WTC11 (cell line): ENCODE results near the gene NHERF2. TPM values are rescaled to one million over a fixed set of nuclear protein-coding genes. Genes with fewer than 3 reads are reported as not detected.

Experiments
- ATAC-seq: fragments of 200-7000 bp; cut with Tn5 transposase; 2 replicates; pipeline ENCODE4 v1.10.0; 2021; ENCODE audit warnings: mild to moderate bottlenecking, moderate library complexity
- CTCF ChIA-PET: fragments of 300-600 bp; sonication (Branson Sonifier 250); formaldehyde crosslinking; loops from one replicate; lab custom pipeline; 2021; ENCODE audit warnings: antibody characterized with exemption; lab: Charles Lee
- POLR2A ChIA-PET: fragments of 350-600 bp; sonication (Branson Sonifier 250); formaldehyde crosslinking; loops from one replicate; lab custom pipeline; 2021; ENCODE audit warnings: antibody characterized with exemption; lab: Charles Lee
- DNase-seq: peaks from one replicate; pipeline ENCODE4 v3.0.0; 2021; ENCODE audit warnings: low spot score
- H3K27ac Mint-ChIP-seq: 2 replicates; pipeline ENCODE4 v1.8.0; 2021; ENCODE audit warnings: mixed read lengths
- H3K27me3 Mint-ChIP-seq: 2 replicates; pipeline ENCODE4 v1.8.0; 2021; ENCODE audit warnings: low read depth, mild to moderate bottlenecking, moderate library complexity, mixed read lengths
- H3K36me3 Mint-ChIP-seq: 2 replicates; pipeline ENCODE4 v1.8.0; 2021; ENCODE audit warnings: mixed read lengths
- H3K4me1 Mint-ChIP-seq: 2 replicates; pipeline ENCODE4 v1.8.0; 2022; ENCODE audit warnings: mixed read lengths
- H3K4me3 Mint-ChIP-seq: 2 replicates; pipeline ENCODE4 v1.8.0; 2021; ENCODE audit warnings: mild to moderate bottlenecking, moderate library complexity, mixed read lengths
- H3K9me3 Mint-ChIP-seq: 2 replicates; pipeline ENCODE4 v1.8.0; 2021; ENCODE audit warnings: mixed read lengths
- FOXP1 ChIP-seq: sonication (generic); formaldehyde crosslinking; IDR thresholded peaks from 2 replicates; pipeline ENCODE4 v1.8.0; 2022; ENCODE audit warnings: missing genetic modification reagents, mild to moderate bottlenecking, moderate library complexity, borderline replicate concordance
- GABPB1 ChIP-seq: sonication (generic); formaldehyde crosslinking; IDR thresholded peaks from 2 replicates; pipeline ENCODE4 v1.8.1; 2023; ENCODE audit warnings: mild to moderate bottlenecking, missing genetic modification reagents
- NFE2L1 ChIP-seq: sonication (generic); formaldehyde crosslinking; IDR thresholded peaks from 2 replicates; pipeline ENCODE4 v1.8.1; 2023; ENCODE audit warnings: missing genetic modification reagents
- NR2C2 ChIP-seq: sonication (generic); formaldehyde crosslinking; IDR thresholded peaks from 2 replicates; pipeline ENCODE4 v1.8.0; 2022; ENCODE audit warnings: mild to moderate bottlenecking, missing genetic modification reagents
- RELA ChIP-seq: sonication (generic); formaldehyde crosslinking; IDR thresholded peaks from 2 replicates; pipeline ENCODE4 v1.8.1; 2022; ENCODE audit warnings: missing genetic modification reagents, mild to moderate bottlenecking, borderline replicate concordance
- TCF7 ChIP-seq: sonication (generic); formaldehyde crosslinking; IDR thresholded peaks from 2 replicates; pipeline ENCODE4 v1.8.0; 2022; ENCODE audit warnings: mild to moderate bottlenecking, low read depth, missing genetic modification reagents, moderate library complexity
- ZBTB43 ChIP-seq: sonication (generic); formaldehyde crosslinking; IDR thresholded peaks from 2 replicates; pipeline ENCODE4 v1.8.1; 2023; ENCODE audit warnings: mild to moderate bottlenecking, missing genetic modification reagents
- ZMAT4 ChIP-seq: fragments of 250-450 bp; sonication (Bioruptor Pico); IDR thresholded peaks from 2 replicates; pipeline ENCODE4 v1.9.0; 2021; ENCODE audit warnings: mild to moderate bottlenecking
- total RNA-seq: library from RNA; stranded (reverse); gene quantifications from 3 replicates; pipeline ENCODE4 v1.2.3, GENCODE V29; 2021
- TF ChIP-seq, protein P1 (sequence below): sonication (generic); formaldehyde crosslinking; IDR thresholded peaks from 2 replicates; pipeline ENCODE4 v1.8.0; 2023; ENCODE audit warnings: missing genetic modification reagents, mild to moderate bottlenecking, borderline replicate concordance

NHERF2 gene
- total RNA-seq, 1 experiment from 2014 or later, result 31.1 TPM

- TF ChIP-seq FOXP1 (CRISPR knock-in tag), result peak; percentile 97
- no peak for TF ChIP-seq ZMAT4 (CRISPR knock-in tag)
- TF ChIP-seq NFE2L1 (CRISPR knock-in tag), result peak; percentile 87; the same call in 1 of the 2 replicates
- peak; percentile 96 for TF ChIP-seq RELA (CRISPR knock-in tag)
- peak; percentile 91; the same call in 1 of the 2 replicates for TF ChIP-seq TCF7 (CRISPR knock-in tag)
Measured at GRCh38 chr16:1991948-1992703, 34.6 kb upstream of the NHERF2 start (continued).

GRCh38 chr16:1992704-1993317 is 33.9 kb upstream of the NHERF2 start:
- Mint-ChIP-seq H3K4me3 (peak overlapping the region; percentile 55), H3K27me3 (peaks cover 24% of the 10 kb centered on the region), H3K4me1 (peaks cover 17% of the 10 kb centered on the region), H3K36me3 (peaks cover 5% of the 10 kb centered on the region), H3K27ac (no peak overlapping the region), H3K9me3 (no peaks in the 10 kb centered on the region)
- DNase-seq, result peak; percentile 86
- ChIA-PET CTCF (interaction anchor here (0.6 to 6.4 kb wide), 14 partner anchors 9 to 558 kb away, joined by 3 to 59 read pairs (median 5); partner anchors contain the start of genes GFER, NTHL1 and TSC2), POLR2A (interaction anchor here (1.1 to 1.7 kb wide), 5 partner anchors 12 to 162 kb away, joined by 3 to 13 read pairs (median 4); partner anchors contain the start of genes RPS2, TBL3 and TRAF7)
- ATAC-seq, result peak; percentile 26
- TF ChIP-seq NR2C2, result no peak
- no peak for TF ChIP-seq ZBTB43
- TF ChIP-seq FOXP1 (CRISPR knock-in tag), result no peak
- TF ChIP-seq, protein P1, sequence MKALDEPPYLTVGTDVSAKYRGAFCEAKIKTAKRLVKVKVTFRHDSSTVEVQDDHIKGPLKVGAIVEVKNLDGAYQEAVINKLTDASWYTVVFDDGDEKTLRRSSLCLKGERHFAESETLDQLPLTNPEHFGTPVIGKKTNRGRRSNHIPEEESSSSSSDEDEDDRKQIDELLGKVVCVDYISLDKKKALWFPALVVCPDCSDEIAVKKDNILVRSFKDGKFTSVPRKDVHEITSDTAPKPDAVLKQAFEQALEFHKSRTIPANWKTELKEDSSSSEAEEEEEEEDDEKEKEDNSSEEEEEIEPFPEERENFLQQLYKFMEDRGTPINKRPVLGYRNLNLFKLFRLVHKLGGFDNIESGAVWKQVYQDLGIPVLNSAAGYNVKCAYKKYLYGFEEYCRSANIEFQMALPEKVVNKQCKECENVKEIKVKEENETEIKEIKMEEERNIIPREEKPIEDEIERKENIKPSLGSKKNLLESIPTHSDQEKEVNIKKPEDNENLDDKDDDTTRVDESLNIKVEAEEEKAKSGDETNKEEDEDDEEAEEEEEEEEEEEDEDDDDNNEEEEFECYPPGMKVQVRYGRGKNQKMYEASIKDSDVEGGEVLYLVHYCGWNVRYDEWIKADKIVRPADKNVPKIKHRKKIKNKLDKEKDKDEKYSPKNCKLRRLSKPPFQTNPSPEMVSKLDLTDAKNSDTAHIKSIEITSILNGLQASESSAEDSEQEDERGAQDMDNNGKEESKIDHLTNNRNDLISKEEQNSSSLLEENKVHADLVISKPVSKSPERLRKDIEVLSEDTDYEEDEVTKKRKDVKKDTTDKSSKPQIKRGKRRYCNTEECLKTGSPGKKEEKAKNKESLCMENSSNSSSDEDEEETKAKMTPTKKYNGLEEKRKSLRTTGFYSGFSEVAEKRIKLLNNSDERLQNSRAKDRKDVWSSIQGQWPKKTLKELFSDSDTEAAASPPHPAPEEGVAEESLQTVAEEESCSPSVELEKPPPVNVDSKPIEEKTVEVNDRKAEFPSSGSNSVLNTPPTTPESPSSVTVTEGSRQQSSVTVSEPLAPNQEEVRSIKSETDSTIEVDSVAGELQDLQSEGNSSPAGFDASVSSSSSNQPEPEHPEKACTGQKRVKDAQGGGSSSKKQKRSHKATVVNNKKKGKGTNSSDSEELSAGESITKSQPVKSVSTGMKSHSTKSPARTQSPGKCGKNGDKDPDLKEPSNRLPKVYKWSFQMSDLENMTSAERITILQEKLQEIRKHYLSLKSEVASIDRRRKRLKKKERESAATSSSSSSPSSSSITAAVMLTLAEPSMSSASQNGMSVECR (CRISPR knock-in tag), result 0 out of 2 replicates have a peak, but pooled peaks have one; percentile 41
- TF ChIP-seq, all 79 proteins: peak for 1

GRCh38 chr16:1993731-1994131 is 33.0 kb upstream of the NHERF2 start:
- no peak for DNase-seq
- TF ChIP-seq NR2C2 (no peak), GABPB1 (CRISPR knock-in tag) (peak; percentile 91)
- TF ChIP-seq, all 79 proteins: peak for 1
- Mint-ChIP-seq H3K36me3 (peaks cover 11% of the 10 kb centered on the region), H3K4me3 (peak overlapping the region; percentile 55), H3K27me3 (peaks cover 20% of the 10 kb centered on the region), H3K27ac (no peak overlapping the region), H3K4me1 (peaks cover 14% of the 10 kb centered on the region), H3K9me3 (no peaks in the 10 kb centered on the region)
- no peak for ATAC-seq
- POLR2A ChIA-PET, result interaction anchor here (1.3 kb wide), 1 partner anchor 97 kb away, joined by 4 read pairs; no protein-coding TSS in a partner anchor
- CTCF ChIA-PET, result interaction anchor here (1.0 to 6.4 kb wide), 4 partner anchors 9 to 65 kb away, joined by 3 to 59 read pairs (median 4); partner anchors contain the start of genes GFER and NPW
